ENCODE data around the gene SLC17A1. TPM values are rescaled to one million over a fixed set of nuclear protein-coding genes. Genes with fewer than 3 reads are reported as not detected.

SLC17A1 gene
- total RNA-seq, 1 donor, result not detected

- no peak for DNase-seq (ENCODE audit: insufficient read length, low spot score, missing footprints)
- no peak overlapping the region for H2AFZ ChIP-seq (ENCODE audit: low read length)
- no peak overlapping the region for H3K4me3 ChIP-seq (ENCODE audit: insufficient read depth, low read length)
- H3K4me2 ChIP-seq (ENCODE audit: insufficient read depth, low read length), result no peak overlapping the region
- no peaks in the 10 kb centered on the region for H3K79me2 ChIP-seq (ENCODE audit: insufficient read depth, low read length)
- no peak for TF ChIP-seq CTCF (IDR thresholded peaks at IDR 0.05; ENCODE audit: extremely low read depth, low read depth, low read length)
- H4K20me1 ChIP-seq (ENCODE audit: insufficient read depth, low read length), result no peaks in the 10 kb centered on the region
- H3K9me3 ChIP-seq (ENCODE audit: low read depth, low read length), result no peaks in the 10 kb centered on the region
- H3K27me3 ChIP-seq (ENCODE audit: insufficient read depth, low read length), result no peaks in the 10 kb centered on the region
- no peaks in the 10 kb centered on the region for H3K36me3 ChIP-seq (ENCODE audit: insufficient read depth, low read length)
- H3K27ac ChIP-seq (ENCODE audit: low read depth, low read length), result no peak overlapping the region
- no peaks in the 10 kb centered on the region for H3K4me1 ChIP-seq (ENCODE audit: insufficient read depth, low read length)
Measured at GRCh38 chr6:25789475-25789874, 42.4 kb downstream of the SLC17A1 start.

GRCh38 chr6:25788305-25788922 is 43.4 kb downstream of the SLC17A1 start:
- DNase-seq (ENCODE audit: insufficient read length, low spot score, missing footprints), result peak; percentile 69
- H3K4me3 ChIP-seq (ENCODE audit: insufficient read depth, low read length), result no peak overlapping the region
- no peaks in the 10 kb centered on the region for H3K9me3 ChIP-seq (ENCODE audit: low read depth, low read length)
- peak; percentile 73 for TF ChIP-seq CTCF (IDR thresholded peaks at IDR 0.05; ENCODE audit: extremely low read depth, low read depth, low read length)
- H3K4me1 ChIP-seq (ENCODE audit: insufficient read depth, low read length), result no peaks in the 10 kb centered on the region
- no peak overlapping the region for H3K27ac ChIP-seq (ENCODE audit: low read depth, low read length)
- no peaks in the 10 kb centered on the region for H4K20me1 ChIP-seq (ENCODE audit: insufficient read depth, low read length)
- H3K36me3 ChIP-seq (ENCODE audit: insufficient read depth, low read length), result no peaks in the 10 kb centered on the region
- H2AFZ ChIP-seq (ENCODE audit: low read length), result no peak overlapping the region
- no peaks in the 10 kb centered on the region for H3K79me2 ChIP-seq (ENCODE audit: insufficient read depth, low read length)
- H3K27me3 ChIP-seq (ENCODE audit: insufficient read depth, low read length), result no peaks in the 10 kb centered on the region
- H3K4me2 ChIP-seq (ENCODE audit: insufficient read depth, low read length), result no peak overlapping the region

- Histone ChIP-seq H2AFZ (ENCODE audit: low read length) (no peak overlapping the region), H3K79me2 (ENCODE audit: insufficient read depth, low read length) (no peaks in the 10 kb centered on the region), H3K4me3 (ENCODE audit: insufficient read depth, low read length) (no peak overlapping the region), H3K9me3 (ENCODE audit: low read depth, low read length) (no peaks in the 10 kb centered on the region), H3K4me1 (ENCODE audit: insufficient read depth, low read length) (no peaks in the 10 kb centered on the region), H4K20me1 (ENCODE audit: insufficient read depth, low read length) (no peaks in the 10 kb centered on the region), H3K27ac (ENCODE audit: low read depth, low read length) (no peak overlapping the region), H3K27me3 (ENCODE audit: insufficient read depth, low read length) (no peaks in the 10 kb centered on the region), H3K4me2 (ENCODE audit: insufficient read depth, low read length) (no peak overlapping the region), H3K36me3 (ENCODE audit: insufficient read depth, low read length) (no peaks in the 10 kb centered on the region)
- DNase-seq (ENCODE audit: insufficient read length, low spot score, missing footprints), result no peak
- TF ChIP-seq CTCF (IDR thresholded peaks at IDR 0.05; ENCODE audit: extremely low read depth, low read depth, low read length), result no peak
Measured at GRCh38 chr6:25787428-25787827, 44.4 kb downstream of the SLC17A1 start.

GRCh38 chr6:25781134-25781533 is 50.7 kb downstream of the SLC17A1 start:
- TF ChIP-seq CTCF (IDR thresholded peaks at IDR 0.05; ENCODE audit: extremely low read depth, low read depth, low read length), result no peak
- no peaks in the 10 kb centered on the region for H3K79me2 ChIP-seq (ENCODE audit: insufficient read depth, low read length)
- no peaks in the 10 kb centered on the region for H3K36me3 ChIP-seq (ENCODE audit: insufficient read depth, low read length)
- no peaks in the 10 kb centered on the region for H3K4me1 ChIP-seq (ENCODE audit: insufficient read depth, low read length)
- H2AFZ ChIP-seq (ENCODE audit: low read length), result no peak overlapping the region
- H3K9me3 ChIP-seq (ENCODE audit: low read depth, low read length), result no peaks in the 10 kb centered on the region
- no peak overlapping the region for H3K4me2 ChIP-seq (ENCODE audit: insufficient read depth, low read length)
- DNase-seq (ENCODE audit: insufficient read length, low spot score, missing footprints), result no peak
- H3K4me3 ChIP-seq (ENCODE audit: insufficient read depth, low read length), result no peak overlapping the region
- peaks cover 2% of the 10 kb centered on the region for H3K27me3 ChIP-seq (ENCODE audit: insufficient read depth, low read length)
- no peaks in the 10 kb centered on the region for H4K20me1 ChIP-seq (ENCODE audit: insufficient read depth, low read length)
- H3K27ac ChIP-seq (ENCODE audit: low read depth, low read length), result no peak overlapping the region
